MM.1S (cell line): ENCODE results near the gene PAPSS1.

Experiments used
- DNase-seq: peaks from one replicate; pipeline ENCODE4 v3.0.0-alpha.2; 2015
- H2AFZ ChIP-seq: fragments of 300-600 bp; sonication (generic); 2 replicates; pipeline ENCODE4 v1.6.0; 2016; ENCODE audit warnings: antibody characterized with exemption, low read length
- H3F3A ChIP-seq: fragments of 300-600 bp; sonication (generic); 2 replicates; pipeline ENCODE4 v1.6.1; 2016; ENCODE audit warnings: mild to moderate bottlenecking, antibody characterized with exemption, low read length, moderate library complexity, mixed read lengths; ENCODE audit not compliant: insufficient read depth
- H3K27ac ChIP-seq: fragments of 300-600 bp; sonication (generic); 2 replicates; pipeline ENCODE4 v1.5.1; 2016; ENCODE audit warnings: mild to moderate bottlenecking, low read length
- H3K27me3 ChIP-seq: fragments of 300-600 bp; sonication (generic); replicated peaks from 2 replicates; pipeline ENCODE4 v1.6.0; 2016; ENCODE audit warnings: low read length; ENCODE audit not compliant: insufficient read depth
- H3K36me3 ChIP-seq: fragments of 300-600 bp; sonication (generic); replicated peaks from 2 replicates; pipeline ENCODE4 v1.6.1; 2016; ENCODE audit warnings: mild to moderate bottlenecking, low read length, mixed read lengths; ENCODE audit not compliant: insufficient read depth
- H3K4me1 ChIP-seq: fragments of 300-600 bp; sonication (generic); 2 replicates; pipeline ENCODE4 v1.6.1; 2016; ENCODE audit warnings: low read length, mixed read lengths
- H3K4me2 ChIP-seq: fragments of 300-600 bp; sonication (generic); 2 replicates; pipeline ENCODE4 v1.6.0; 2016; ENCODE audit warnings: low read depth, low read length
- H3K4me3 ChIP-seq: fragments of 300-600 bp; sonication (generic); 2 replicates; pipeline ENCODE4 v1.5.1; 2016; ENCODE audit warnings: low read length, mixed read lengths
- H3K79me2 ChIP-seq: fragments of 300-600 bp; sonication (generic); 2 replicates; pipeline ENCODE4 v1.6.1; 2016; ENCODE audit warnings: mixed run types, low read length, mixed read lengths
- H3K9ac ChIP-seq: fragments of 300-600 bp; sonication (generic); 2 replicates; pipeline ENCODE4 v1.6.1; 2016; ENCODE audit warnings: low read length, mixed read lengths
- H3K9me2 ChIP-seq: fragments of 300-600 bp; sonication (generic); replicated peaks from 2 replicates; pipeline ENCODE4 v1.6.1; 2016; ENCODE audit warnings: mild to moderate bottlenecking, low read length, mixed read lengths; ENCODE audit not compliant: insufficient read depth
- H3K9me3 ChIP-seq: fragments of 300-600 bp; sonication (generic); replicated peaks from 2 replicates; pipeline ENCODE4 v1.6.1; 2016; ENCODE audit warnings: mild to moderate bottlenecking, low read length, mixed read lengths; ENCODE audit not compliant: insufficient read depth
- H4K20me1 ChIP-seq: fragments of 300-600 bp; sonication (generic); 2 replicates; pipeline ENCODE4 v1.6.1; 2016; ENCODE audit warnings: mild to moderate bottlenecking, low read length, moderate library complexity, mixed read lengths; ENCODE audit not compliant: insufficient read depth
- CTCF ChIP-seq: fragments of 300-600 bp; sonication (generic); IDR thresholded peaks from 2 replicates; pipeline ENCODE4 v1.5.1; 2016; ENCODE audit warnings: antibody characterized with exemption, low read length, mixed read lengths
- EZH2 ChIP-seq: fragments of 300-600 bp; sonication (generic); optimal IDR thresholded peaks from 2 replicates; pipeline ENCODE3; 2017; ENCODE audit warnings: low read depth, mild to moderate bottlenecking, antibody characterized with exemption, low read length, mixed read lengths
- EZH2phosphoT487 ChIP-seq: fragments of 300-600 bp; sonication (generic); IDR thresholded peaks from 2 replicates; pipeline ENCODE4 v1.6.1; 2018; ENCODE audit warnings: antibody characterized with exemption, low read length

PAPSS1 gene

DNA sequence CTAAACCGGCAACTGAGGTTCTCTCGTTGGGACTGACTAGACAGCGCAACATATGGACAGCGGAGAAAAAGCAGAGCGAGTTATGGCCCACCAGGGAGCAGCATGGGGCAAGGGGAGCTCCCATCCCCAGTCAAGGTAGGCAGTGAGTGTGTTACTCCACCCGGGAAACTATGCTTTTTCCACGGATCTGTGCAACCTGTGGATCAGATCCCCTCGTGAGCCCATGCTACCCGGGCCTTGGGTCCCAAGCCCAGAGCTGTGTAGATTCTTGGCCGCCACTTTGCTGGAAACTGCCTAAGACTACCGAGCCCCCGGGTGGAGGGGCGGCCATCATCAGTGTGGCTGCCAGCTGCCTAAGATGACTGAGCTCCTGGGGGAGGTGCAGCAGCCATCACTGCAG lies 140.9 kb downstream of the PAPSS1 start:
- H3K79me2 ChIP-seq, result no peaks in the 10 kb centered on the region

DNA sequence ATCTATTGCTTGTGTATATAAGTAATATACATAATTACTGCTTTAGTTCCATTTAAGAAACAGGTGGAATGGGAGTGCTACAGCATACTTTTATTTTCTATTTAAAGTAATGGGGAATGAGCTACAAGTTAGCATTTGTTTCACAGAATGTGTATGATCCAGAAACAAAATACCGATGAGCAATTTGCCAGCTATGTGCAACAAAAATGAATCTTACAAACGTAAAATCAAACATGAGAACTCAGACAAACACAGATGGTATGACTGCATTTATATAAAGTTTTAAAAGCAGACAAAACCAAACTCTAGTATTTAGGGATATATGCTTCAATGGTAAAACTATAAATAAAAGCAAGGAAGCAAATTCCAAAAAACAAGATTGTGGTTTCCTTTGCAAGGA lies 141.7 kb downstream of the PAPSS1 start:
- no peak overlapping the region for H3K4me3 ChIP-seq
- no peak overlapping the region for H3K4me2 ChIP-seq
- TF ChIP-seq CTCF (no peak), EZH2phosphoT487 (no peak), EZH2 (no peak)
- peaks cover 10% of the 10 kb centered on the region for H3K4me1 ChIP-seq
- no peaks in the 10 kb centered on the region for H3K27me3 ChIP-seq
- H3K27ac ChIP-seq, result no peak overlapping the region
- no peak overlapping the region for H3K9ac ChIP-seq
- H3K36me3 ChIP-seq, result no peaks in the 10 kb centered on the region
- no peak for DNase-seq
- no peaks in the 10 kb centered on the region for H3F3A ChIP-seq
- H2AFZ ChIP-seq, result no peak overlapping the region
- H3K9me2 ChIP-seq, result no peaks in the 10 kb centered on the region
- no peaks in the 10 kb centered on the region for H3K79me2 ChIP-seq
- no peaks in the 10 kb centered on the region for H4K20me1 ChIP-seq
- no peaks in the 10 kb centered on the region for H3K9me3 ChIP-seq

More for the DNA sequence above, 140.9 kb downstream of the PAPSS1 start:
- Histone ChIP-seq H3K27me3 (no peaks in the 10 kb centered on the region), H3K9ac (no peak overlapping the region), H3K4me3 (no peak overlapping the region), H3K36me3 (no peaks in the 10 kb centered on the region), H2AFZ (no peak overlapping the region), H4K20me1 (no peaks in the 10 kb centered on the region), H3F3A (no peaks in the 10 kb centered on the region), H3K4me1 (peaks cover 10% of the 10 kb centered on the region), H3K4me2 (no peak overlapping the region), H3K9me3 (no peaks in the 10 kb centered on the region), H3K27ac (no peak overlapping the region), H3K9me2 (no peaks in the 10 kb centered on the region)
- TF ChIP-seq CTCF (no peak), EZH2 (no peak), EZH2phosphoT487 (no peak)
- no peak for DNase-seq

DNA sequence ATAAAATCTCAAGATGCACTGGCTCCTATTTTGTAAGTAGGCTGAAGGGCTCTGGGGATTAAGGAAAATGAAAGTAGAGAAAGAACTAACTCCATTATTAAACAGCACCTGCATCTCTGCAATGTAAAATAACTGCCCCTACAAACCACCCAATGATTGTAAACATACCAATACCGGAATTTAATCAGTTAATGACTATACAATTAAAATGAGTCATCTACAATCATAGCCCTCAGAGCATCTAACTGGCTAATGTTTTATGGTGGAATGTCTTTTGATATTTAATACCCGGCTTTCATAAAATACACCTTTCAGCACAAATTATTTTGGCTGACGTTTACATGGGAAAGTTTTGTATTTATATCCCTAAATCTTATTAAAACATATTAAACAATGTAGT lies 142.3 kb downstream of the PAPSS1 start:
- Histone ChIP-seq H3K4me1 (peaks cover 6% of the 10 kb centered on the region), H3K4me2 (no peak overlapping the region), H2AFZ (no peak overlapping the region), H3K79me2 (no peaks in the 10 kb centered on the region), H3K27me3 (no peaks in the 10 kb centered on the region), H3K9me2 (no peaks in the 10 kb centered on the region), H3K9ac (no peak overlapping the region), H3K27ac (no peak overlapping the region), H4K20me1 (no peaks in the 10 kb centered on the region), H3F3A (no peaks in the 10 kb centered on the region), H3K36me3 (no peaks in the 10 kb centered on the region), H3K9me3 (no peaks in the 10 kb centered on the region), H3K4me3 (no peak overlapping the region)
- no peak for DNase-seq
- TF ChIP-seq EZH2phosphoT487 (no peak), CTCF (no peak), EZH2 (no peak)
